GM19395 (cell line): ENCODE data around the gene DLGAP4.

Experiments
- ATAC-seq: cut with Tn5 transposase; IDR thresholded peaks from one replicate; pipeline ENCODE4 v1.9.1; 2021; ENCODE audit warnings: mild to moderate bottlenecking, moderate library complexity; ENCODE audit not compliant: unreplicated experiment

The DLGAP4 gene

DNA sequence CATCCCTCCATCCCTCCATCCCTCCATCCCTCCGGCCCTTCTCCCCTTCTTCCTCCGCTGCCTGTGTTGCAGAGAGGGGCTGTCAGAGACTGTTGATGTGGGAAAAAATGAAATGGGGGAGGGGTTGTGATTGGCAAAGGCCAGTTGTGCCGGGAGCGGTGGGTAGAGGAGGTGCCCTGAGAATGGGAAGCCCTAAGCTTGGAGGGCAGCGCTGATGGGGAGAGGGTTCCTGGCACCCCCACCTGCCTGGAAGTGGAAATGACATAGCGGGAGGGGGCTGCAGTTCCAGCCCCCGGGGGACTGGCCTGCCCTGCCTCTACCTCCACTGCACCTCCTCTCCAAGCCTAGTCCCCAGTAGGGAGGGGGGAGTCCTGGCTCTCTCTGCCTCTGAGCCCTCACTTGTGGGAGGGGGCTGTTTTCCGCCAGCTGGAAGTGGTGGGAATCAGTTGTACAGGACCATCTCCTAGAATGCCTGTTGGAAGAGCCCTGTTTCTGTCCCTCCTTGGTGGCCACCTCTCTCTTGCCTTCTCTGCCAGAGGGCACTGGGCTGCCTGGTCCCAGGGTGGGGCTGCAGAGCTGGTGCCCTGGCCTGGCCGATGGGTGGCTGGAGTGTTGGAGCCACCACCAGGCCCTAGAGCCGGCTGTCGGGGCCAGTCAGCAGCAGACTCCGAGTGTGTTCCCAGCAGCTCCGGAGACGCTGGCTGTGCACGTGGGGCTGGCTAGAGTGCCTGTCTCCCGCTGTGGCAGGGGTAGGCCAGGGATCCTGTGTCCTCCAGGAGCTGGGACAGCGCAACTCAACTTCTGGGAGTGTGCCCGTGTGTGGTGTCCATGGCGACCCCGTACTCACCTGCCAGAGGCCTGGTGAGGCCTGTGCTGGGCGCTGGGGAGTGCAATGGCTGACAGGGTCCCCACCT, 1.5 kb downstream of the DLGAP4 start:
- no peak for ATAC-seq

DNA sequence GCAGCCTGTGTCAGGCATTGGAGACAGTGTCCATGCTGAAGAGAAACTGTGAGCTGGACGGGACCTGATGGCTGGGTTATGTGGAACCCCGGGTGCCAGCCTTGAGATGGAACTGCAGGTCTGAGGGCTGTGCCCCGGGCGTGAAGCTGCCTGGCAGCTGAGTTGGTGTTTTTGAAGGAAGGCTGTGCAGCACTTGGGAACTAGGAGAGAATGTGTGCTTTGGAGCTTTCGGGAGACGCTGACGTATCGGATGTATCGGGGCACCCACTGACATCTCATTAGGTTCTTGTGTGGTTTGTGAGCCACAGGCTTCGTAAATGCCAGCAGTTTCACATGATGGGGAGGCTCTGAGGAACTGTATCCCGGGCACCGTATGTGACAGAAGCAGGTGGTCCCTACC, 2.2 kb downstream of the DLGAP4 start:
- ATAC-seq = no peak

DNA sequence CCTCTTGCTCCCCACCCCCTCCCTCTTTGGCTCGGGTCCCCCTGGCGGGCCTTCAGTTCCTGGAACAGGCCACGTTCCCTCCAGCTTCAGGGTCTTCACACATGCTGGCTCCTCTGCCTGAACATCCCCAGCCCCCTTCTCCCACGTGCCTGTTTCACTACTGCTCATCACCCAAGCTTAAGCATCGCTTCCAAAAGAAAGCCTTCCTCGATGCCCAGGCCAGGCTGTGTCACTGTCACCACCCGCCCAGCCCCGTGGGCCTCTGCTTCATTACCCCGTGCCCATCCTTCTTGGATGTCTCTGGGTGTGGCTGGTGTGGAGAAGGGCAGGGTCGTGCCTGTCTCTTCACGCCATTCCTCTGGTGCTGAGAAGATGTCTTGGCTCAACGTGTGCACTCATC, 2.8 kb downstream of the DLGAP4 start:
- no peak for ATAC-seq

DNA sequence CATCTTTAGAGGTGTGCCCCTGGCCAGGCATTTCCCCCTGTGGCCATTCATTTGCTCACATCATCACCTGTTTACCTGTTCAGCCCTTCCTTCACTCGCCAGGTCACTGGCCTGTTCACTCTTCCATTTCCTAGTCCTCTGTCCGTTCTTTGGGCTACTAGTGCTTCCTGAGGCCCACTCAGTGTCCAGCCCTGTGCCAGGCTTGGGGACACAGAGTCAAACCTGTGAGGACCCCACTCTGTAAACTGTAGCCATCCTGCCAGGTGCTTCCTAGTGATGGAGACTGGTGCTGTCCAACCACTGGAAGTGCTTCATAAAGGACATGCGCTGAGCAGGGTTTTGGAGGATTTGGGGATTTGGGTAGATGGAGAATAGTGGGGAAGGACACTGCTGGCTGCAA, 3.5 kb downstream of the DLGAP4 start:
- ATAC-seq = no peak

DNA sequence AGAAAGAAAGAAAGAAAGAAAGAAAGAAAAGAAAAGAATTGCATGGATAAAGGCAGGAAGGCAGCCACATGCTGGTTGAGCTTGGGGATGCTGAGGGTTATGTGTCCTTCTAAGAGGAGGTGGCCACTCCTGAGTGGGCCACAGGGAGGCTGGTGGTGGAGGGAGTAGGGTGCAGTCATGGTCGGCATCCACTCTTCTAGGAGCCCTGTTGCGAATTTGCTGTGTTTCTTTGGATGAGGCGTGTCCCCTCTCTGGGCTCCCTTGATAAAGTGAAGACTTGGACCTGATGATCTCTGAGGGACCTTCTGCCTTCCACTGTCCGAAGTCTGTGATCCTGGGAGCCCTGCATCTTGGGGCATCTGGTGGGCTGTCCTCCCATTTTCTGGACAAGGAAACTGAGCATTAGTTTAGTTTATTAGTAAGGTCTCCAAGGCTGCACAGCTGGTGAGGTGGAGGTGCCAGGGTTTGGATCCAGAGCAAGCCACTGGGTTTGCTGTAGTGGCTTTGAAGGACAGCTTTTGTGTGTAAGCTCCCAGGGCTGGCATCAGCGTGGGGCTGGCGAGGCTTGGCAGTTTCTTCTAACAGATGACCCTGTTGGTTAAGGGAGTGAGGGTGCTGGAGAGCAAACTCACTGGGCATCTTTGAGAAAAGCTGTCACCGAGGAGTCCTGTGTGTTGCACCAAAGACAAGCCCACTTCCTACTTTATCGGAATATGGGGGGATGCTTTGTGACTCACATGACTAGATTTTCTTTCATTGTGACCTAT, 4.3 kb downstream of the DLGAP4 start:
- ATAC-seq = no peak

DNA sequence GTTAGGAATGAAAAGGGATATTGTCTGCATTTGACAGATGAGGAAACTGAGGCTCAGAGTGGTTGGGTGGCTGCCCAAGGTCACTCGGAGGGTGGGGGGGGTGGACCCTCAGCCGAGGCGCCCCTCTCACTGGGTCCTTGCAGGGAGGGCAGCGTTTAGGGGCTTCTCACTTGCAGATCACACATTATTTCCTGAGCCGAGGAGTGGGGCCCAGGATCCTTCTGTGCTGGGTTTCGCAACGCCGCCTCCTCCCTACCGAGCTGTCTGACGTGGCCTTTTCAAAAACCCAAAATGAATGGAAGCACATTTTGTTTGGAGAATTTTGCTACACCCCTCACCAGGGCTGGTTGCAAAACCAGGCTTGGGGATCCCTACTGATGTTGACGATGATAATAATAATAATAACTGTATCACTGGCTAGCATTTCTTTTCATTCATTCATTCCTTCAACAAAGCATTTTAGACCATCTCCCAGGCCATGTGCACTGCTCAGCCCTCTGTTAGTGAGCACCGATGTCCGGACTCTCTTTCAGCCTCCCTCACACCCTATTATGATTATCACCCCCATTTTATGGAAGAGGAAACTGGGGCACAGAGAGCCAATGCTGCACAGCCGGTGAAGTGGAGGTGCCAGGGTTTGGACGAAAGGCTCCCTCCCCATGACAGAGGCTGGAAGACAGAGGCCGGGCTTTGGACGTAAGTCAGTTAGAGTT, 5.2 kb downstream of the DLGAP4 start:
- ATAC-seq = no peak

DNA sequence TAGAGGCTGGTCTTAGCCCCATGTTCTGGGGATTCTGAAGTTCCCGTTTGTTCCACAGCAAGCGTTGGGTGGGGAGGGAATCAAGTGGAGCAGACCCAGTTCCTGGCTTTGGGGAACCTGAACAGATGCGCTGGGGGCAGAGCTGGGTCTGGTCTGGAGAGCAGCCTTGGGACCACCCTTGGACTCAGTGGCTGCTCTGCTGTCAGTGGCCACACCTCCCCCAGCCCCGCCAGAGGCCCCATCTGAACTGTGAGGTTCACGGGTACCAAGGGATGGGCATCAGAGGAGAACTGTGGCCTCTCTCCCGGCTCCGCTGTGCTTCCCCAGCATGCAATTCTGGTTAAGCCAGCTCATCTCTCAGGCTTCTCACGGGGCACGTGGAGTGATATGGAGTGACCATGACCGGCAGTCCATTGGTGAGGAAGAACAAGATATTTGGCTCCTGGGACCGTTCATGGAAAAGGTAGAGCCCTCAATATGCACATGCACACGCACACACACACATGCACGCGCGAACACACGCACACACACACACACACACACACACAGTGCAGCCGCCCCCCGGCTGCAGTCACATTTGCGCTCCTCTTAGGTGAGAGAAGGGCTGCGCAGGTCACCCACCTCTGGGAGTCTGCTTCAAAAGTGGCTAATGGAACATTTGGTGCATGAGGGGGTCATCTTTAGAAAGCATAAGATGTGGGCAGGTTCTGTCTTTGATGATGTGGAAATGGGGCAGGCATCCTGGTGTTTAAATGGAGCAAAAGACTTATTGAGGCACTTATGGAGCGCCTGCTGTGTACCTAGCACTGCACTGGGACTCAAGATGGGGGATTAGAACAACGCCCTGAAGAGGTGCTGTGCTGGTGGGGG, 6.0 kb downstream of the DLGAP4 start:
- no peak for ATAC-seq

DNA sequence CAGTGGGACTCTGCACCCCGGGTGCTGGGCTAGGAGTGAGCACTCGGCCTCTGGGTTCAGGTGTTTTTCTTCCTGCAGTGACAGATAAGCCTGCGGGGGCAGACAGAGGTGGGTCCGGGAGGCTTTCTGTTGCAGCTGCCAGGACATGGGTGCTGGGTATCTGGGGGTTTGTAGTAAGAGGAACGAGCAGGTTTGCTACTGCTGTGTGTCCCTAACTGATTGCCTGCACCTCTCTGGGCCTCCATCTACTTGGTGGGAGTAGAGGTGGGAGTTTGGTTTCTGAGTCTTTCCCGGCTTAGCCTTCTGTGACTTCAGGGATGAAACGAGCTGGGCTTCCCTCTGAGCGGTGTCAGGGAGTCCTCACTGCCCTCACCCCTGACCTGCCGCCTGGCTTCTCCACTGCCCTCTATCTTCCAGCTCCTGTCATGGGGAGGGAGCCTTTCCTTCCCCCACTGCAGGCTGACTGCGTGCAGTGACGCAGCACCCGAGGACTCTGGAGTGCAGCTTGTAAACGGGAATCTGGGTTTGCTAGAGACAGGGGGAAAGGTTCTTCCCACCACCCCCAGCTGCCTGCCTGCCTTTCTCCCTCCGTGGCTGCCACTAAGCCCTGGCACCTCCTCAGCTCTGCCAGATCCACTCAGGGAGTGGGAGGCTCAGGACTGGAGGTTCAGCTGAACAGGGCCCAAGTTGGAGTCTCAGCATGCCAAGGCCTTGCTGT, 6.7 kb downstream of the DLGAP4 start:
- ATAC-seq = no peak

DNA sequence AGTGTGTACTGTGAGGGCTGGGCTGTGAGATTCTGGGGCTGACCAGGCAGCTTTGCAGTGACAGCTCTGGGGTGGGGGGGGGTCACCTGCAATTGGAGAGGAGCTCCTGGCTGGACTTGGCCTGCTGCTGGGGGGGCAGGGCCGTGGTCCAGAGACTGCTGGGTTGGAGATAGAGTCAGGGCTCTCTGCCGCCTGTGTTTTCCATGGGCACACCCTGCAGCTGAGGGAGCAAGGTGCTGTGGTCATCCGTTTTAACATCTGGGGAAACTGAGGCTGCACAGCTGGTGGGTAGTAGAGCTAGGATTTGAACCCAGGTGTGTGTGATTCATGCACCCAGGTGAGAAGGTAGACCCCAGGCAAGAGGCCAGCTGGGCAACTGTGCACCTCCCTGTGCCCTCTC, 7.3 kb downstream of the DLGAP4 start:
- ATAC-seq = no peak

DNA sequence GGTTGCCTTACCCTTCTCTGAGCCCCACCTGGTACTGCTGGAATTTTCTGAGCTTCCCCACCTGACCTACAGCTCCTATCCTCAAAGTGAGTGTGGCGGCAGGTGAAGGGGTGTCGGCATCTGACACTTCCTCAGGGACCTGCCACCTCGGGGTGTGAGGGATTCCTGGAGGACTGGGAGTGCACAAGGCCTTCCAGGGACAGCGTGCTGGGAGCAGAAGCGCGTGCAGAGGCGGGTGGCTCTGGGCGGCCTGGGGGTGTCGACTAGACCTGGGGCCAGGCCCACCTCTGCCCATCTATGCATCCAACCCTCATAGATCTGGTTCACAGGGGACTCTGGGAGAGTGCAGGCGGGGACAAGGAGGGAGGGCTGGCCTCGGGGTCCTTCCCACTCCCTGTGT, 7.8 kb downstream of the DLGAP4 start:
- no peak for ATAC-seq

DNA sequence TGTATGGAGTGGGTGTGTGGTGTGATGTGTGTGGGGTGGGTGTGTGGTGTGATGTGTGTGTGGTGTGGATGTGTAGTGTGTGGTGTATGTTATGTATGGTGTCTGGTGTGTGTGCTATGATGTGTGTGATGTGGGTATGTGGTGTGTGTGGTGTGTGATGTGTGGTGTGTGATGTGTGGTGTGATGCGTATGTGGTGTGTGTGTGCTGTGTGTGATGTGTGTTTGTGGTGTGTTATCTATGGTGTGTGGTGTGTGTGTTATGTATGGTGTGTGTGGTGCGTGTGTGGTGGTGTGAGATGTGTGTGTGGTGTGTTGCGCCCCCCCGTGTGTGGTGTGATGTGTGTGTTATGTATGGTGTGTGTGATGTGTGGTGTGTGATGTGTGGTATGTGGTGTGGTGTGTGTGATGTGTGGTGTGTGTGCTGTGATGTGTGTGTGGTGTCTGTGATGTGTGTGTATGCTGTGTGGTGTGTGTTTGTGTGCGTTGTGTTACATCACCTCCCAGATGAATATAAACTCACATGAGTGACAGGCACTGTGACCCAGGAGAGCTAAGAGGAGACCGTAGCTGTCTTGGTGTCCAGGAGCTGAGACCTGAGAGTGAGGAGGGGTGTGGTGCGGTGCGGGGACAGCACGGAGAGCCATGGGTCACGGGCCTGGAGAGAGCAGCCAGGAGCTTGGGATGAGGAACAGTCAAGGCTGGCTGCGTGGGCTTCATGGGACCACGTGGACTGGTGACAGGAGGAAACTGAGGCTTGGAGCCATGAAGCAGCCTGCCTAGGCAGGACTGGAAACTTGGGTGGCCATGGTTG, 8.8 kb downstream of the DLGAP4 start:
- no peak for ATAC-seq

DNA sequence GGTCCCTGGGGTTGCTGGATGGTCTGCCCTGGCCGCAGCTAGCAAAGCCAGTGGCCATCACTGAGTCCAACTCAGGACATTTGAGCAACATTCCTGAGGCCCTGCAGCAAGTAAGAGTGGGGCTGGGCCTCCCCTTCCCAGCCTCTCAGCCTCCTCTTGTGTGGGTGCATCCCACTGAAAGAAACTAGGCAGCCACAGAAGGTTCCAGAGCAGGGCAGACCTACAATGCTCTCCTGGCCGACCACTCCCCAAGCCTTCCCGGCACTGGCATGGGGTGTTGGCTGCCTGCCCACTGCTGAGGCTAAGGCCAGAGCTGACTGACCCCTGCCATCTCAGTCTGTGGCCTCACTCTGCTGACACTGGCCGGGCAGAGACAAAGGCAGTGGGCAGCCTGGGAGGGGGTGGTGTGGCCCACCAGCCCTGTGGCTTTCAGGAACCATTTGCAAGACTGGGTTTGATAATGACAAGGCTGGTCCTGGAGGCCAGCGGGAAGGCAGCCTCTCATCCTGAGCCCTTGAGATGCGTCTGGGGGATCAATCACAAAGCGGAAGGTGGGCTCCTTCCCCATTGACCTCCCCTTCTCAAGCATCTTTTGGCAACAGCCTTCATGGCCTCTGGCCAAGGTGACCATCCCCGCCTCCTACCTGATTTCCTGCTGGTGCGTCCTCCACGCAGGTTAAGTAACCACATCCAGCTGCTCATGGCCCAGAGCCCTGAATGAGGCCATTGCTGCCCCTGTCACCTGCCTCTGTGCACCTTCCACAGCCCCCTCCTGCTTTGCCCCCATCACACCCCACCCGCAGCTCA, 9.6 kb downstream of the DLGAP4 start:
- no peak for ATAC-seq

DNA sequence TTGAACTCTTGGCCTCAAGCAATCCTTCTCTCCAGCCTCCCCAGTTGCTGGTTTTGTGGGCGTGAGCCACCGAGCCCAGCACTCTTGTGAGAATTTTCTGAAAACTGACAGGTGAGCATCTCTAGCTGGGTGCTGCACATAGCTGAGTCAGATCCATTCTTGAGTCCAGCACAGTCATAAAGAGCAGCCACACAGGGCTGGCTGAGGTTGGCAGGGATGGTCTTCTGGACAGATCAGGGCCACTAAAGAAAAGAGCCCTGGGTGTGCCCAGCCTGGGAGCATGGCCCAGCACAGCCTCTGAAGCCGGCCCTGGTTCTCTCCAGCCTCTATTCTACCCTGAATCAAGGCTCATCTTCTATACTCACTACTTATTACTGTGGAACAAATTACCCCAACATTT, 11.5 kb downstream of the DLGAP4 start:
- no peak for ATAC-seq

DNA sequence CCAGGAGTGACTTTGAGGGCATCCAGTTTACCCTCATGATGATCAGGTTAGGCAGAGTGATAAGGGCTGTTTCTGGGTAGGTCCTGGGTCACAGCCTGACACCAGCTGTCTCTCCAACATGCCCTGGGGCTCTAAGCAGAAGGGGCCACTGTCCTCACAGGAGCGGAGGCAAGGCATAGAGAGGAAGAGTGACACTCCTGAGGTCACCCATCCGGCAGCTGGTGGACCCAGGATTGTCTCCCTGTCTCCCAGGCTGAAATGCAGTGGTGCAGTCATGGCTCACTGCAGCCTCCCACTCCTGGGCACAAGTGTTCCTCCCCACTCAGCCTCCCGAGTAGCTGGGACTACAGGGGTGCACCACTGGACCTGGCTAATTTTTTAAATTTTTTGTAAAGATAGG, 12.0 kb downstream of the DLGAP4 start:
- no peak for ATAC-seq

DNA sequence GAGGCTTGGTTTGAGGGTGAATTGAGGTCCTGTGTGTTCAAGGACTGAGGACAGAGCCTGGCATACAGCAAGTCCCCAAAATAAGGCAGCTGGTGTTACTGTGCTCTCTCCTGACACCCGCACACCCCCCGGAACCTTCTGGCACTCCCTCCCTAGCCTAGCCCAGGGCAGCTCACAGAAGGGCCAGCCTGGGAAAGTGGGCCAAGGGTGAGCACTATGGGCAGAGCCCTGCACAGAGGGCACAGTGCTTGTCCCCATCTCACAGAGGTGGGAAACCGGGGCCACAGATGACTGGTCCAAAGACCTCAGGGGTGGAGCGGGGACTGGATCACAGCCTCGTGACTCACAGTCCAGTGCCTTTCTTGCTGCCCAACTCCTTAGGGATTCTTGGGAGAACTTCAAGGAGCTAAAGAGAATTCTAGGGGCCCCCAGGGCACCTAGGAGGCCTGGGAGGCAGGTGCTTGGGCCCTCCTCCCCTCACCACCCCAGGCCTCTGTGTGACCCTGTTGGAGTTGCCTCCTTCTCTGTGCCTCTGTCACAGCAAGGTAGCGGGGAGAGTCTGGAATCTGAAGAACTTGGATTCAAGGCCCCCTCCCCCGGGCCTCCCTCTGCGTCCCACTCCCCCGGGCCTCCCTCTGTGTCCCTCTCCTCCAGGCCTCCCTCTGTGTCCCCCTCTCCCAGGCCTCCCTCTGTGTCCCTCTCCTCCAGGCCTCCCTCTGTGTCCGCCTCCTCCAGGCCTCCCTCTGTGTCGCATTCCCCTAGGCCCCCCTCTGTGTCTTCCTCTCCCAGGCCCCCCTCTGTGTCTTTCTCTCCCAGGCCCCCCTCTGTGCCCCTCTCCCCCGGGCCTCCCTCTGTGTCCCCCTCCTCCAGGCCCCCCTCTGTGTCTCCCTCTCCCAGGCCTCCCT, 13.5 kb downstream of the DLGAP4 start:
- ATAC-seq = no peak

DNA sequence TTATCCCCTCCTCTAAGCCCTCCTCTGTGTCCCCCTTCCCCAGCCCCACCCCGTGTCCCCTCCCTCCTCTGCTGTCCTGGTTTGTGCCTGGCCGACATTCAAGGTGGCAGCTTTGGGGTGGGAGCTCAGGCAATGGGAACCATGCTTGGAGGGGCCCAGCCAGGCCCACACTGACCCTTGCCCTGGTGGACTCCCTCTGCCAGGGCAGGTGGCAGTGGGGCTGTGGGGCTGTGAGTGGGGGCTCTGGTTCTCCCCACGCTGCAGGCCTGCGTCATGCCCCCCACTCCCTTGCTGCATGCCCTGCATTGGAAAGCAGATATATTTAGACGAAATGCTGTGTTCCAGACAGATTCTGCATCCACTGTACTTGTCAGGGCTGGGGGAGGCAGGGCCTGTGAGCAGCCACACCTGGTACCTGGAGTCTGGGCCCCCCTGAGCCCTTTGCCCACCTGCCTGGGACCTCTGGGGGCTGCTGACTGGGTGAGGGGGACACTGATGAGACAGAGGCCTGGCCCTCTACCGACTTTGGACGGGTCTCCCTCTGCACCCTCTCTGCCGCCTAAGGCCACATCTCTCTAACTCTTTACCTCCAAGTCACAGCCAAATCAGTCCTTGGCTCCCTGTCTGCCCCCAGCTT, 14.2 kb downstream of the DLGAP4 start:
- no peak for ATAC-seq
